ENCODE data around the gene CCDC15. TPM values are rescaled to one million over a fixed set of nuclear protein-coding genes. Genes with fewer than 3 reads are reported as not detected.

The CCDC15 gene
- total RNA-seq, 1 donor from 2014 or later = 0.50 TPM

GRCh38 chr11:125064070-125064469, 110.1 kb downstream of the CCDC15 start:
- no peak for DNase-seq (ENCODE audit: low read depth)

DNA sequence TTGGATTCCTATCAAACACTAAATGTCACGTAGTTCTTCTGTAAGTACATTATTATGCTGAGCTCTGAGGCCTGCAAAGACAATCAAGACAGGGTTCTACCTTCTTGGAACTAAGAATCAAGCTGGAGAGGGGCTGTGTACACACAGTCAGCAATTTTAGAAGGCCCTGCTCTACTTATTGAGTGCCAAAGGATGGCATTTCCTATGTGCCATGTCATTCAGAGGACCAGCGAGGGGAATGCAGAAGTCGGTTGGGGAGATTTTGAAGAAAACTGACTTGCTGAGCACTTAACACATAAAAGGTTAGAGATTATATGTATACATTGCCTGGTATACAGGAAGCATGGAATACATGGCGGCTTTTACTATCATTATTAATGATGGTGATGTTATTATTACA, 114.4 kb downstream of the CCDC15 start:
- no peak for DNase-seq (ENCODE audit: low read depth)

DNA sequence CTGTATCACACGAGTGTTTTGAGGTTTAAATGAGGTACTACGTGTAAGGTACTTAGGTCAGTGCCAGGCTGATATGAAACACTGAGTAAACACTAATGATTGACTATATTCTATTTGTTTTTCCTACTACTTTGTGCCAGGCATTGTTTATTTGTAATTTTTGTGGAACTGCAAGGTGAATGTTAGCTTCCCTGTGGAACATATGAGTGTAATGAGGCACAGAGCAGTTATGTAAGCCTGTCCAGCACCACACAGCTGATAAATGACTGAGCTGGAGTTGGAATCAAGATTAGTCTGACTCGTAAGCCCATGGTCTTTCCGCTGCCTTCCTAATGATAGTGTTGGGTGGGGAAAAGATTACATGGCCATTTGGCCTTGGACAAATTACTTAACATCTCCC, 115.0 kb downstream of the CCDC15 start:
- no peak for DNase-seq (ENCODE audit: low read depth)

DNA sequence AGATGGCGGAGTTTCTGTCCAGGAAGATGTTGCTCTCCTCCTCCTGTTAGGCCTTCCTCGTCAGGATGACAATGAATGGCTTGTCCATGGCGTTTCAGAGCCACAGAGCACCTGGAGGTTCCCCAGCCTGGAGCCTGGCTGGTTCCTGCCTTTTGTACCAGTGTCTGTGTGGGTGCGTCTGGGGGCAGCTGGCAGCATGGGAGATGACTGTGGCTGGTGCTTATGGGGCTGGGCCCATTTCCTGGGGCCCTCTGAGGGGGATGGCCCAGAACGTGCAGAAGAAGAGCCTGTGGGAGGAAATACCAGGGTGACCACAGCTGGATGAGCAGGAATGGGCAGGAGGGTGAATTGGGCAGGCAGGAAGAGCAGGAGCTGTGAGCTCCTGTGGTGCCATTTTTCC, 115.8 kb downstream of the CCDC15 start:
- no peak for DNase-seq (ENCODE audit: low read depth)

GRCh38 chr11:125070699-125071254, 116.8 kb downstream of the CCDC15 start:
- peak; percentile 82 for DNase-seq (ENCODE audit: low read depth)

GRCh38 chr11:125071435-125071834, 117.4 kb downstream of the CCDC15 start:
- no peak for DNase-seq (ENCODE audit: low read depth)

DNA sequence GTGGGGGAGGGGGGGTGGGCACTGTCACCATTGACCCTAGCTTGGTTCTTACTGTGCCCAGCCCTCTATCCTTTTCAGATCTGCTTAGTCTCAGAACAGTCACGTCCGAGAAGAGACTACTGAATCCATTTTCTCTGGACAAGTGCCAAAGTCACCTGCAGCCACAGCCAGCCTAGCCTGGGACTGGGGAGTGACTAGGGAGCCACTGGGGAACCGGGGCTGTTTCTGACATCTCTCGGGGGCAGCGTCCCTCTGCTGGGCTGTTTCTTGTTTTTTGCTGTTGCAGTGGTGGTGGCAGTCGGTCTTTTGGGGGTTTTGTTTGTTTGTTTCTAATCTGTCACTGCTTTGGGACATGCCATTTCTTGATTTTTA, 117.8 kb downstream of the CCDC15 start:
- no peak for DNase-seq (ENCODE audit: low read depth)

DNA sequence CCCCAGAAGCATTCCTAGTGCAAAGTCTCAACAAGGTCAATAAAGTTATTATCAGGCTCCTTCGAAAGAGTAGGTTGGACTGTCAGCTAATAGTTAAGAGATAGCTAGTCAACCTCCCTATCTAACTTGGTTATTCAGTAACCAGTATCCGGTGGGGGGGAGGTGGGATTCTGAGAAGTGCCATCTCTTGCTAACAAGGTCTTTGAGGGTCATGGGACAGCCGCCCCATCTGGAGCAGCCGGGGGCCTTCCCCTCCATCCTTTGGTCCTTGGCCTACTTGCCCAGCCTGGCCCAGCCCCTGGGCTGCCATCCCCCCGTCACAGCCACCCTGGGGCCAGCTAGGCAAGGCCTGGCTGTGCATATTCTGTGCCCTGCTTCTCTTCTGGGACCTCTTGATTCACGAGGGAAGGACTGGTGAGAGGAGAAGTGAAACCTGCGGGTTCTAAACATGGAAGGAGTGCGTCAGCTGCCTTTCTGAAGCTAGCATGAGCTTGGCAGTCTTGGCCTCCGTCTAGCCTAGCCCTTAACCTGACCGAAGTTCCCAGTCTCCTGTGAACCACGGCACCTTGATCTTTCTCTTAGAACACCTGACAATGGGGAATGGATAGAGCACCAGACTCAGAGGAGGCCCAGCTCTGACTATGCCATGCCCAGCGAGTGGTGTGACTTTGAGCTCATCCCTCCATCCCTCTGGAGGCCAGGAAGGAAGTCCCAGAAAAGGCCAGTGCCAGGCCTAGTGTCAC, 118.4 kb downstream of the CCDC15 start:
- no peak for DNase-seq (ENCODE audit: low read depth)

DNA sequence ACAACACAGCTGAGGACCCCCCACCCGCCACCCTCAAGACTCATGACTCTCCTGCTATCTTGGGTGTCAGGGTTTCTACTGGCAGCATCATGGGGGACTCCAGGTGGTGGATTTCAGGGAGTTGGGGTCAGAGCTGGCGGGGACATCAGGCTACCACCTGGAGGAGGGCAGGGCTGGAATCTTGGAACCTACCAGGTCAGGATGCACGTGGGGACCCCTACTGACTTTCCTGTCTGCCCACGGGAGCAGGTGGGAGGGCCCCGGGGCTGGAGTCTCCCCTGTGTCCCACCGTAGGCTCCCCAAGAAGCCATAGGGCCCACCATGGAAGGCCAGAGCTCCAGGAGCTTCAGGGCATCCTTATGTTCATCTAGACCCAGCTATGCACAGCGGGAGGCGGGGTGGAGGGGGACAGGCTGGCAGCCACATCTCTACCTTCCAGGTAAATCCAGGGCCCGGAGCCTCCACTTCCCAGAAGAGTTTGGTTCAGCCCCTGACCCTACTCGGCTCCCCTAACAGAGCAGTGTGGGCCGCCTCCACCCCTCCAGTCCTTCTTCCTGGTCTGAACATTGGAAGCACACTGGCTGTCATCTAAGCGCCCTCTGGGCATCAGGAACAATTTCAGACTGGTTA, 119.1 kb downstream of the CCDC15 start:
- DNase-seq (ENCODE audit: low read depth) = no peak

DNA sequence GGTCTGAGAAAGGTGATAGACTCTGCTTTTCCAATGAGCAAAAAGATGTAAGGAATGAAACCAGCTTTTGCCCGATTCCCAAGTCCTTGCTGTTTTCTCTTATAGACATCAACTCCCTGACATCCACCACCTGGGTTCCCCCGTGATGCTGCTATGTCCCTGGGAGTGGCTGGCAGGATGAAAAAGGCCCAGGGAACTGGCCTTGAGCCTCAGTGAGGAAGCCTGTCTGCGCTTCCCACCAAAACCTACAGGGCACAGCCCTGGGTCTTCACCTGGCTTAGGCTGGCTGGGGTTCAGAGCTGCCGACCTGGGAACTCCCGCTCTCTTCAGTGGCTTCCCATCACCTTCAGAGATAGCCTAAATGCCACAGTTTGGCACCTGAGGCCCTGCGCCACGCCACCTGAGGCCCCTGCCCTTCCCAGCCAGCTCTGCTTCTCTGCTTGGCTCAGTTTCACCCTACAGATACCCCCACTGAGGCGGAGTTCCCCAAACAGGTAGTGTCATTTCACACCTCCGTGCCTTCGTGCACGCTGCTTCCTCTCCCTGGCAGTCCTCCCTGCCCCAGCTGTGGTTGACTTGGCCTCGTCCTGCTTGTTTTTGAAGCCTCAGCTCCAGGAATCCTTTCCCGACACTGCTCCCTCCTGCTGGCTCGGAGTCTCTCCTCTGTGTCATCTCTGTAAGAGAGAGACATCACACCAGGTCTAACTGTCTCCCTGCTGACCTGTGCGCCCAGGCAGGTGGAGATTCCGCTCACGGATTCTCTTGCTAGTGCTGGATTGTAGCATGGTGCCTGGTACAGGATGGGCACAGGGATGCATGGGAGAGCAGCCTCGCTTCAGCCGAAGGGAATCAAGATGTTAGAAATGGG, 119.8 kb downstream of the CCDC15 start:
- DNase-seq (ENCODE audit: low read depth) = no peak

DNA sequence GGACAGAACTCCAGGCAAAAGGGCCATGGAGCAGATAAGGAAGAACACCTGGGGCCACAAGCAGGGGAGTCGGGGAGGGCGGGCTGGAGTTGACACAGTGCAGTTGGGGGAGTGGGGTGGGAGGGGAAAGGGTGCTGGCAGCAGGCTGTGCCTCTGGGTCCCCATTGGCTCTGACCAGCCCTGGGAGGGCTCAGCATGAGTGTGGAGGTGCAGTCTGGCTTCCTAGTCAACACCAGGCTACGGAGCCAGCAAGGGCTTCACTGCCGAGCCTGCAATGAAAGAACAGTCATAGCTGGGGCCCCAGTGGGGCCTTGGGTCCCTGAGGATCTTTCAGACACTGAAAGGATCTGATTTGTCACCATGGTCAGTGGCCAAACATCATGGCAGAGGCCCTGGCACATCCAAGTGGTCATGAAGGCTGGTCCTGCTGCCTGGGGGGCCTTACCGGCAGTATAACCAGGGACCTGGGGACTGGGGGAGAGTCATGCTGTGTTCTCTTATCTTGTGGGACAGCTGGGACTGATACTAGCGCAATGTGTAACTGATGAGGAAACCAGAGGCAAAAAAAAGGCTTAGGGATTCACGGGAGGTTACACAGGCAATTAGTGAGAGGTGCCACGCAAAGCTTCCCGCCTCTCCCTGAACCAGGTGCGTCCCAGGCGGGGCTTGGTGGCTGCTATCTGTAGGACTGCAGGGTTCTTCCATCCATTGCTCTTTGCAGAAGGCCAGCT, 120.7 kb downstream of the CCDC15 start:
- DNase-seq (ENCODE audit: low read depth) = no peak

GRCh38 chr11:125075242-125075625, 121.2 kb downstream of the CCDC15 start:
- DNase-seq (ENCODE audit: low read depth) = no peak

- DNase-seq (ENCODE audit: low read depth) = no peak
Observed at GRCh38 chr11:125075900-125076317, 121.9 kb downstream of the CCDC15 start.

DNA sequence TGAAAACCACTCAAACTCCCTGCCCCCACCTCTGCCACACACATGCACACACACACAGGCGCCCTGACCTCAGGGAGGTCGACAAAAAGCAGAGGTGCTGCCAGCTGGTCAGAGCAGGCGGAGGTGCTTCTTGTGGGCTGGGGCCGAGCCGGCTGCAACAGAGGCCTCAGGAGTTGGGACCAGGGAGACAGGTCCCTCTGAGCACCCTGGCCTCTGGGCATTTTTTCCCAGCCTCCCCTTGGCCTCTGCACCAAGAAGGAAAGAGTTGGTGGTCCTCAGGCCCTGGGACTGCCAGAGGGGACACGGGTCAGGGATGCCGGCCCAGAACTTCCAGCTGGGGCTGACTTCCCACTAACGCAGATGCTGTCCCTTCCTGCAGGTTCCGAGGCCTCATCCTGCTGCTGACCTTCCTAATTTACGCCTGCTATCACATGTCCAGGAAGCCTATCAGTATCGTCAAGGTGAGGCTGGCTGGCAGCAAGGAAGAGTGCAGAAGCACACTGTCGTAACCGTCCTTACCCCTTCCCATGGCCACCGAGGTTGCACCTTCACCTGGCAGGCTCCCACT, 122.5 kb downstream of the CCDC15 start:
- no peak for DNase-seq (ENCODE audit: low read depth)

DNA sequence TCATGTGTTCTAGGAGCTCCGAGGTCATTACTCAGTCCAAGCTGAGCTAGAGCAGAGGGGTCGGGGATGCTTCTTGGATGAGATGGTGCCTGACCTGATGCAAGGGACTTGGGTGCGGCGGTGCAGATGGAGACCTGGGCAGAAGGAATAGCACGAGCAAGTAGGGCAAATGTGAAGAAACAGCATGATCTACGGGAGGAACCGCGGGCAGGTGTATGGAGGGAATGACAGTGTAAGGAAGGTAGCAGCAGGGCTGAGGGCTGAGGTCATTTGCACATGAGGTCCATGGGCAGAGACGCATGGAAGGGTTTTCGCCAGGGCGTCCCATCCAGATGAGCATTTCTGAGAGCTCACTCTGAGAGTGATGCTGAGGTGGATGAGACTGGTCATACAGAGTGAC, 124.0 kb downstream of the CCDC15 start:
- no peak for DNase-seq (ENCODE audit: low read depth)

DNA sequence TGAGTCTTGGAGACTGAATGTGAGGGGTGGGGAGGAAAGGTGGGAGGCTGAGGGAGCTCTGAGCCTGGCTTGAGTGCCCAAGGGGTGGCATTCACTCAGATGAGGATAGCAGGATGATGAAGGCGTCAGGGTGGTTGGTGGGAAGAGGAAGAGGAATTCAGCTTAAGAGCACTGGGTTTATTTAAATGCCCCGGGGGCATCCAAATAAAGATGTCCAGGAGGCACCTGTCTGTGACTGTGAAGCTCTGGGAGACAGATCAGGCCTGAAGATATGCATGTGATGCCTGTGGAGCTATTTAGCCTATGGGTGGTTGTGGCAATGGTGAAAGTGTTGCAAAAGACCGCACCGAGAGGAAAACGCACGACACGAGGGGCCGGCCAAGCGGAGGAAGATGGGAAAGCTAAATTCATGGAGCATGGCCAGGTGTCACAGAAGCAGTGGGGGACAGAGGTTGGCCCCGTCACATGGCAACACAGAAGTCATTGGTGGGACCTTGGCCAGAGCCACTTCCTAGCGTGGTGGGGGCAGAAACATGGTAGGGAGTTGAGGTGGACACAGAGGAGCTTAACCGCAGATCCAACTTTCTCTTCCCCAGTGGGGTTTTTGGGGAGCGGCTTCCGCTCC, 124.6 kb downstream of the CCDC15 start:
- no peak for DNase-seq (ENCODE audit: low read depth)

DNA sequence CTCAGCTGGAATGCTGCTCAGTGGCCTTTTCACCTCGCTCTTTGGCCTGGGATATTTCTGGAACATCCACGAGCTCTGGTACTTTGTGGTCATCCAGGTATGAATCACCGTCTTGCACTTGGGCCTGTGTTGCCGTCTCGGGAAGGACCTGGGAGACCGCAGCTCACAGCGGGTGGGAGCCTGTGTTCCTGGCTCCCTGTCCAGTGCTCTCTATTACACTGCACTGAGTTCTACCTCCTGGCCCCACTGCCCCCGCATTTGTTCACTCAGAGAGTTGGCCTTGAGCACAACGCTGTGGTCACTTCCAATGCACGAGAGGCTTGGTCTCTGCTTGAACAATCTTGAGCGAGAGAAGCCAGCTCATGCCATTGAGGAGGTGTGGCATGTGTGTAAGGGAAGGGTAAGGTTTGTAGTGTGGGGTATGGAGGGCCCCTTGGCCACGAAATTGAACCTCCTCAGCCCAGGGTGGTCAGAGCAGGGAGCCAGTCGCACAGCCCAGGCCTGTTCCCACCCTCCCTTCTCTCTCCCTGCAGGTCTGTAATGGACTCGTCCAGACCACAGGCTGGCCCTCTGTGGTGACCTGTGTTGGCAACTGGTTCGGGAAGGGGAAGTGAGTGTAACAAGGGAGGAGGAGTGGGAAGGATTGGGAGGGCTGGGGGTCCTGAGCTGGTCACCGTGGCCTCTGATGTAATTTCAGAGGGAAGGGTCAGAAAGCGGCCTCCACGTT, 125.3 kb downstream of the CCDC15 start:
- DNase-seq (ENCODE audit: low read depth) = no peak

- DNase-seq (ENCODE audit: low read depth) = no peak
Observed at GRCh38 chr11:125079878-125080530, 126.0 kb downstream of the CCDC15 start.

DNA sequence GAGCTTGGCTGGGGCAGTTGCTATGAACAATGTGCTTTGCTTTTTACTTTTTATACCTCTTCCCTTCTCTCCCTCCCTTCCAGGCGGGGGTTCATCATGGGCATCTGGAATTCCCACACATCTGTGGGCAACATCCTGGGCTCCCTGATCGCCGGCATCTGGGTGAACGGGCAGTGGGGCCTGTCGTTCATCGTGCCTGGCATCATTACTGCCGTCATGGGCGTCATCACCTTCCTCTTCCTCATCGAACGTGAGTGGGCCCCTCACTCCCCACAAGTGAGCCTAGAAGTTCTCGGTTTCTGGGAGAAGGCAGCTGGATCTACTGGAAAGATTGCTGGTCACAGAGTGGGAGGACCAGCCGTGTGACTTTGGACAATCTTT, 126.5 kb downstream of the CCDC15 start:
- DNase-seq (ENCODE audit: low read depth) = no peak
